Right lobe of liver (tissue), 6 donors: ENCODE measurements around the gene DNAAF3. TPM values are rescaled to one million over a fixed set of nuclear protein-coding genes. Genes with fewer than 3 reads are reported as not detected.

ENCODE experiments used
- ATAC-seq, 4 donors: fragments of 200-7000 bp; cut with Tn5 transposase; one replicate each; pipeline ENCODE4 v1.9.1; 2020; ENCODE audit warnings: mild to moderate bottlenecking in 4 of 4, moderate library complexity in 4 of 4
- DNase-seq, 3 donors: peaks; one replicate each; pipeline ENCODE4 v3.0.0-alpha.2; 2020
- H3K27ac ChIP-seq, 3 donors: fragments of 200-600 bp; one replicate each; pipeline ENCODE4 v1.8.0; 2022
- H3K27me3 ChIP-seq, 2 donors: fragments of 200-600 bp; one replicate each; pipeline ENCODE4 v1.8.0; 2022
- H3K36me3 ChIP-seq, 4 donors: fragments of 200-600 bp; sonication (generic) in 1 of 4; one replicate each; pipeline versions ENCODE4 v1.5.1 to v1.8.0; 2017 to 2022; ENCODE audit warnings: control low read depth in 1 of 4
- H3K4me1 ChIP-seq, 4 donors: fragments of 200-600 bp; sonication (generic) in 1 of 4; one replicate each; pipeline versions ENCODE4 v1.5.1 to v1.8.0; 2017 to 2022; ENCODE audit warnings: control low read depth in 1 of 4
- H3K4me3 ChIP-seq, 3 donors: fragments of 200-600 bp; one replicate each; pipeline ENCODE4 v1.8.0; 2022
- H3K9me3 ChIP-seq, 4 donors: fragments of 200-600 bp; sonication (generic) in 1 of 4; one replicate each; pipeline versions ENCODE4 v1.5.1 to v1.8.0; 2017 to 2022; ENCODE audit warnings: control low read depth in 1 of 4
- CTCF ChIP-seq, 4 donors: fragments of 200-600 bp in 3 of 4; fragments of 450-650 bp in 1 of 4; IDR thresholded peaks; one replicate each; pipeline versions ENCODE4 v1.5.1 to v1.8.0; 2016 to 2022; ENCODE audit warnings: antibody characterized with exemption in 4 of 4, mild to moderate bottlenecking in 2 of 4
- POLR2A ChIP-seq: fragments of 450-650 bp; IDR thresholded peaks from one replicate; pipeline ENCODE4 v1.6.1; 2017; ENCODE audit warnings: antibody characterized with exemption, mild to moderate bottlenecking
- WGBS: methylation state at CpG from one replicate; pipeline ENCODE4 v1.1.6; 2018; ENCODE audit warnings: low coverage, low lambda C conversion rate; ENCODE audit not compliant: insufficient coverage; ENCODE audit errors: missing lambda C conversion rate; 5-methylcytosine and 5-hydroxymethylcytosine counted together
- intact Hi-C, 2 donors: fragments of 100-400 bp; cut with DNase I; formaldehyde crosslinking; loops; one replicate each; pipeline versions ENCODE4 v1.11.2 to v1.14.1; 2022
- total RNA-seq, 6 experiments: library from RNA; depleted of rRNA in 2 of 6; stranded (reverse); fragments of >200 nt in 2 of 6; fragmentation: NEBNext Ultra II Directional in 3 of 6; extraction: Animal tissue kit (Norgen Biotek cat#: 25700) in 3 of 6; gene quantifications; one replicate each; pipeline versions ENCODE4 v1.1.0 to v1.2.4, GENCODE V29; 2016 to 2023
- donor health status: DM: no; HTN: yes; CAD: no.
- donor health status: DM: no; HTN: no; CAD: no.
- donor health status: DM: no; HTN: no; CAD: no.
- donor health status: DM: no; HTN: yes; CAD: no.
- donor health status: DM: no; HTN: yes; CAD: no.

DNAAF3 gene
- total RNA-seq, 6 experiments from 2014 or later, result 0.22 to 4.3 (median 0.49) TPM

GRCh38 chr19:55160128-55160985 lies 6.1 kb downstream of the DNAAF3 start:
- Histone ChIP-seq H3K9me3 (no peaks in the 10 kb centered on the region), H3K27ac (no peak overlapping the region), H3K27me3 (peaks cover 0 to 26% of the 10 kb centered on the region in 2 donors), H3K36me3 (no peaks in the 10 kb centered on the region), H3K4me3 (no peak overlapping the region), H3K4me1 (no peaks in the 10 kb centered on the region)
- TF ChIP-seq POLR2A (no peak), CTCF (IDR thresholded peaks at IDR 0.05) (peak; percentile 80 to 90 (median 83))
- peak; percentile 87 to 97 (median 95) for ATAC-seq
- intact Hi-C loops, result no loop called here
- WGBS, result 6% methylated on average over 4 of the region's 33 CpGs
- DNase-seq, result peak; percentile 76 to 84 (median 83)

- WGBS, result 73% methylated on average over 5 of the region's 18 CpGs
- no peak overlapping the region for H3K4me3 ChIP-seq
- no peak overlapping the region for H3K27ac ChIP-seq
- peaks cover 0 to 26% of the 10 kb centered on the region in 2 donors for H3K27me3 ChIP-seq
- ATAC-seq (no peak), DNase-seq (no peak)
- H3K9me3 ChIP-seq, result no peaks in the 10 kb centered on the region
- TF ChIP-seq CTCF (IDR thresholded peaks at IDR 0.05) (no peak), POLR2A (no peak)
- no peaks in the 10 kb centered on the region for H3K4me1 ChIP-seq
- intact Hi-C loops, result no loop called here
- no peaks in the 10 kb centered on the region for H3K36me3 ChIP-seq
These were observed 7.3 kb downstream of the DNAAF3 start for GRCh38 chr19:55158848-55159749.

GRCh38 chr19:55158423-55158822 lies 8.0 kb downstream of the DNAAF3 start:
- Histone ChIP-seq H3K4me1 (no peaks in the 10 kb centered on the region), H3K27me3 (peaks cover 0 to 26% of the 10 kb centered on the region in 2 donors)
- WGBS, result 49% methylated on average over 3 of the region's 4 CpGs

More at GRCh38 chr19:55158423-55158822, 8.0 kb downstream of the DNAAF3 start:
- H3K9me3 ChIP-seq, result no peaks in the 10 kb centered on the region
- intact Hi-C loops, result no loop called here
- no peak overlapping the region for H3K27ac ChIP-seq
- TF ChIP-seq CTCF (IDR thresholded peaks at IDR 0.05) (no peak), POLR2A (no peak)
- ATAC-seq (no peak), DNase-seq (no peak)
- H3K4me3 ChIP-seq, result no peak overlapping the region
- H3K36me3 ChIP-seq, result no peaks in the 10 kb centered on the region
